GM18499 (cell line): Measurements from ENCODE around the gene KRT23.

ENCODE experiments used
- ATAC-seq: cut with Tn5 transposase; IDR thresholded peaks from one replicate; pipeline ENCODE4 v1.9.1; 2021; ENCODE audit warnings: moderate number of reproducible peaks; ENCODE audit not compliant: insufficient read depth, unreplicated experiment

KRT23 gene

GRCh38 chr17:40879026-40879425, 58.4 kb downstream of the KRT23 start:
- ATAC-seq: no peak

- no peak for ATAC-seq
These were observed 59.4 kb downstream of the KRT23 start for GRCh38 chr17:40878044-40878443.

DNA sequence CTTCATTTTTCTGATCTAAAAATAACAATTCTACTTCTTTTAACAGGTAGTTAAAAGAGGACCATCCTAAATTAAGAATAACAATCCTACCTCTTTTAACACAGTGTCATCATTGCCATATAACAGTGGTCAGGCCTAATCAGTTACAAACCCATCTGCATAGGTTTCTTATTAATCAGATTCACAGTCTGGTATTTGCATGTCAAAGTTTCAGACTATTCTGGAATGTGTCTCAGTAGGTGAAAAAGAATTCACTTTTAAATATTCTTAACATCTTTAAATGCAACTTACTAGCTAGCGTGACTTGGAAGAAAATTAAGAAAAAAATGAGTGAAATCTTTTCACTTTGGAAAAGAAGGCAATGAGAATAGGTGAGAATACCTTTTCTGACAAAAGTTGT, 63.6 kb downstream of the KRT23 start:
- no peak for ATAC-seq

GRCh38 chr17:40873255-40873654, 64.2 kb downstream of the KRT23 start:
- no peak for ATAC-seq
